Pulmonary artery endothelial cell (primary cell): Measurements from ENCODE around the gene NRG2. TPM values are rescaled to one million over a fixed set of nuclear protein-coding genes. Genes with fewer than 3 reads are reported as not detected.

Source experiments
- DNase-seq: peaks from one replicate; pipeline ENCODE4 v3.0.0-alpha.2; 2011; ENCODE audit warnings: low read depth, low spot score
- total RNA-seq: library from RNA; depleted of rRNA; stranded (reverse); fragments of >200 nt; gene quantifications from 2 replicates; pipeline ENCODE4 v1.2.3, GENCODE V29; 2014

Gene NRG2
- total RNA-seq, 1 donor from 2014 or later, result 0.46 TPM

- DNase-seq, result no peak
Measured at GRCh38 chr5:139949710-139950109, 93.4 kb downstream of the NRG2 start.

- DNase-seq, result no peak
Measured at GRCh38 chr5:139947727-139948126, 95.4 kb downstream of the NRG2 start.

DNA sequence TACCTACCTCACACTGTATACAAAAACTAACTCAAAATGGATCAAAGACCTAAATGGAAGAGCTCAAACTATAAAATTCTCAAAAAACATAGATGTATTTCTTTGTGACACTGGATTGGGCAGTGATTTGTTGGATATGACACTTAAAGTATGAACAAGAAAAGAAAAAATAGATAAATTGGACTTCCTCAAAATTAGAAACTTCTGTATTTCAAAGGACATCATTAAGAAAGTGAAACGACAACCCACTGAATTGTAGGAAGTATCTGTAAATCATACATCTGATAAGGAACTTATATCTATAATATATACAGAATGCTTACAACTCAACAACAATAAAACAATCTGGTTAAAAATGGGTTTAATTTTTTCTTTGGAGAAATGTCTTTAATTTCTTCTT lies 96.7 kb downstream of the NRG2 start:
- DNase-seq, result no peak

GRCh38 chr5:139946006-139946405 lies 97.1 kb downstream of the NRG2 start:
- no peak for DNase-seq

- no peak for DNase-seq
Measured at GRCh38 chr5:139942243-139942642, 100.9 kb downstream of the NRG2 start.

- no peak for DNase-seq
Measured at GRCh38 chr5:139930406-139930805, 112.7 kb downstream of the NRG2 start.

DNA sequence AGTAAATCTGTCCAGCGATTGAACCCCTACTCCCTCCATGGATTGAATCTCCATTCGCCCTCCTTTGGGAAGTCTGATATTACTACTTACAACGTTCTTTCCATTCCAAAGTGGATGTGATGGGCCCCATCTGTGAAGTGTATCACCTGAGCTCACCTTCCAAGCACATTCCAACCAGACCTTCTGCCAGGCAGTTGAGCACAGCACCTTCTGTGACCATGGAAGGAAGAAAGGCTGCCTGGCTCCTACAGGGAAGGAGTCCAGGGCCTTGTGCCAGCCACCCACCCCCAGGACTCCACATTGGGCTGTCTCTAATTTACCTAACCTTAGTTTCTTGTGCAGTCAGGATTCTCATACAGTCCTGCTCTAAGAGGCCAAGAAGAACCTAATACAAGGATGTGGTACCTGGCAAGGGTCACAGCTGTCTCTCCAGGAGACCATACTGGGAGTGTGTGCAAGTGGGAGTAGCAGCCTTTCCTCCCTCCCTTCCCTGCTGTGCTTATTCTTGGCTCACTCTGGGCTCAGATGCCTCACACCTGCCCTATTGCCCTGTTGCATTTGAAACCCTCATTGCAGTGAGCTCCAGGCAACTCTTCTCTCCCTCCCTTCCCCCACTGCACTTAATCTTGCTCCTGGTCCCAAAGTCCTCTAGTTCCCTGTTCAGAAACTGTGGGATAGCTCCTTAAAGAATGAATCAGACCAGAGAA lies 116.1 kb downstream of the NRG2 start:
- DNase-seq, result no peak

GRCh38 chr5:139925650-139926640 lies 117.2 kb downstream of the NRG2 start:
- DNase-seq, result no peak

DNA sequence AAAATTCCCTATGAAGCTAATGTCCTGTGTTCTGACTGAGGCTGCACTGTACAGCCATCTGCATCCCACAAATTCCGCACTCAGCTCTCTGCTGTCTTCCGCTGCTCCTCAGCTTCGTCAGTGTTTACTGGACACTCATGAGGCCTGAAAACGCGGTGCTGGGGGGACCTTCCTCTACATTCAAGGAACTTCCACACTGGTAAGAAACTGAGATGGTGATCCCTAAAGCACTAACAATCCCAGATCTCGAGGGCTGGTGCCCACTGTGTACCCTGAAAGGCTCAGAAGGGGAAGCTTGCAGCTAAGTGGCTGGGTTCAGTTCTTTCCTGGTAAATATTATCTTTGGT lies 117.9 kb downstream of the NRG2 start:
- no peak for DNase-seq

DNA sequence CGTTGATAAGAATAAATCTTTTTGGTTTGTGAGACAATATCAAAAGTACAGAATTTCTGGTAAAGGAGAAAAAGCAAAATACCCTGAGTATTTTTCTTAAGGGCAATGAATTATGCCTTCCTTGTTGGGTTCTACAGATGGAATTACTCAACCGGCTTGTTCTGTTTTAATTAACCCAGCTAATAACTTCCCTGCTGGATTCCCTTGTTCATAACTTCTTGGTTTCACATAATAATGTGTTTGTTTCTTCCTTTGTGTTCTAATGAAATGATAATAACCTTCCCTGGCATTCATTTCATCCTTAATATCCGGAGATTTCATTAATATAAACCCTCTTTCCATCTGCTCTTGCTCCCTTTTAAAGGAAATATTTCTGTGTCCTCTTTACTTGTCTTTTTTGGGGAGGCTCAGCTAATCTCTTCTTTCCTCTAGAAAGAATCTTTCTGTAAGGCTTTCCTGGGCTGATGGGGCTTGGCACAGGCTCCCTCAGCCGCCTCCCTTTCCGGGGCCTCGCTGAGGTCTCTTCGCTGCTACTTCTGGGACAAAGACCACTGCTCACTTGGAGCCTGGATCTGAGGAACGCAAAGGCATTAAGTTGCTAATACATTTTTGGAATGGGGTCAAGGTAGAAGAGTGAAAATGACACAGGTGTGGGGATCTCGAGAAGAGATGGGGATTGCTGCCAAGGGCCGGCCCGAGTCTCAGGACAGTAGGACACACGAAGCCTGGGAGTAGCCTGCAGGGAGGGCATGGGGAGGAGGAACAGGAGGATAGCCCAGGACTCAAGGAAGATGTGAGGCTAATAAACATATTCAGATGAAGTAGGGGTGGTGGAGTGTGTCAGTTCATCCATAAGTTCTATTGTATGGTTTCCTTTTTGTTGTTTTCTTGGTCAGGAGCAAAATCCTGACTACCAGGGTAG lies 118.5 kb downstream of the NRG2 start:
- no peak for DNase-seq

GRCh38 chr5:139919308-139919707 lies 123.8 kb downstream of the NRG2 start:
- DNase-seq, result no peak

GRCh38 chr5:139915834-139916233 lies 127.3 kb downstream of the NRG2 start:
- no peak for DNase-seq

DNA sequence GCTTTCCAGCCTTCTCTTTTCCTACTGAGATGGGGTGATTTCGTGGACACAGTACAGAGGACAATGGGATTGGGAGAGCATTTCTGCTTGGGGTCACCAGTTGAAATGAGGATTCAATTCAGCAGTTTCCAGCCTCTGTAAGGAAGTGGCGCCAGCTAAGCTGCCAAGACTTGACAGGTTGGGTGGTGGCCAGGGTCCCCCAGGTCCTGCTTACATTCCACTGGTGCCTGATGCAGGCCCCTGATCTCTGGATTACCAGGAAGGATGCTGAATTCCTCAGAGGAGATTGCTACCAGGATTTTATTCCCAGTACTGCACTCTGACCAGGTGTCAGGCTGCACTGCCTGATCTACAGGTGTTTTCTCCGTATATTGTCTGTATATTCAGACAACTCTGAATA lies 127.8 kb downstream of the NRG2 start:
- DNase-seq, result no peak

DNA sequence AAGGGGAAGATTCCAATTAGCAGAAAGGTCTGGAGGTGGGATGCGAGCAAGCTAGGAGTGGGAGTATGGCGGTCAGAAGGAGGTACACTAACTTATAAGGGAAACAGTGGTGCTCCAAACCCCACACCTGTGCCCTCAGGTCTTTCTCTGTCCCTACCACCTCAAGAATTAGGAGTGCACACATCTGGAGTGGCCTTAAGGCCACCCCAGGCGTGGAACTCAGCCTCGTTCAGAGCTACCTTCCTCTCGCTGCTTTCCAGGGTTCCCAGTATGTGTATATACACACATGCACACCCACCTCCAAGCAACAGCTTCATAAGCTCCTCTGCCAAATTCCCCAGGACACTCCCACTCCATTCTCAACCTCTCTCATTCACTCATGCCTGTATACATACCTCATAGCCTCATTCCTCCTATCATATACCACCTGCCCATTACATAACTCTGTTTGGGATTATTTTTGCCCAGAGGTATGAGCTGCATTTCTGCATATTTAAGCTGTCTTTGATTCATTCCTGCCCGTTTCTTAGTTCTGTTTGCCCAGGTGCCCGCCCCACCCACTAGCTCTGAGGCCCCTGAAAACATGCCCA lies 128.8 kb downstream of the NRG2 start:
- no peak for DNase-seq

GRCh38 chr5:139912804-139913203 lies 130.3 kb downstream of the NRG2 start:
- no peak for DNase-seq

- DNase-seq, result no peak
Measured at GRCh38 chr5:139912158-139912557, 130.9 kb downstream of the NRG2 start.

- no peak for DNase-seq
Measured at GRCh38 chr5:139911425-139912120, 131.5 kb downstream of the NRG2 start.

DNA sequence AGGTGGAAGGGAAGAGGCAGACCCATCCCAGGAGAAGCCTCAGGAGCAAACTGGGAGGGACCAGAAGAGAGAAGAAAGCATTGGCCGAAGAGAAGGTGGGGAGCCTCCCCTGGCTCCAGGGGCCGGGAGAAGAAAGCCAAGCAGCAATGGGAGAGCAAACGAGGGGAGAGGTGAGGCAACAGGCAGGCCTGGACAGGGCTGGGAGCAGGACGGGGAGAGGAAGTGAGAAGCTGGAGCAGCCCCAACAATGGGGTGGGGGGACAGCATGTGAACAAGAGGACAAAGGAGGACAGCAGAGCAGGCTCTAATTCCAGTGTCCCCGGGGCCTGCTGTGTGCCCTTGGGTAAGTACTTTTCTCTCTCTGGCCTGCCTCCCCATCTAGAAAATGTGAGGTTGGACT lies 132.2 kb downstream of the NRG2 start:
- no peak for DNase-seq

GRCh38 chr5:139910036-139910435 lies 133.1 kb downstream of the NRG2 start:
- DNase-seq, result no peak

- no peak for DNase-seq
Measured at GRCh38 chr5:139908749-139909148, 134.3 kb downstream of the NRG2 start.

- no peak for DNase-seq
Measured at GRCh38 chr5:139906661-139907060, 136.4 kb downstream of the NRG2 start.
